Activated CD8-positive, alpha-beta memory T cell treated with anti-CD3 and anti-CD28 coated beads, Interleukin-2, amount 50 U/mL, for 48 hours (primary cell): ENCODE results near the gene KRT6C.
"Not testable (repeated sequence)": the region's sequence is repeated elsewhere in the genome, so short reads cannot be mapped to it uniquely, and the experiment has no call there.

Experiments used
- DNase-seq: peaks from one replicate; pipeline ENCODE4 v3.0.0-alpha.2; 2020

Gene KRT6C

GRCh38 chr12:52499806-52500560, 26.4 kb upstream of the KRT6C start:
- DNase-seq: no peak

GRCh38 chr12:52498946-52499345, 25.3 kb upstream of the KRT6C start:
- DNase-seq: no peak

GRCh38 chr12:52497975-52498374, 24.4 kb upstream of the KRT6C start:
- DNase-seq: no peak

- DNase-seq: no peak
Observed at GRCh38 chr12:52496590-52497071, 23.0 kb upstream of the KRT6C start.

GRCh38 chr12:52496054-52496453, 22.4 kb upstream of the KRT6C start:
- DNase-seq: no peak

GRCh38 chr12:52495389-52495788, 21.8 kb upstream of the KRT6C start:
- no peak for DNase-seq

GRCh38 chr12:52494518-52494917, 20.9 kb upstream of the KRT6C start:
- no peak for DNase-seq

- no peak for DNase-seq
Observed at GRCh38 chr12:52494100-52494499, 20.5 kb upstream of the KRT6C start.

GRCh38 chr12:52493172-52493571, 19.6 kb upstream of the KRT6C start, which contains the start of gene KRT6A:
KRT6A (minus strand) TSS chr12:52493257; CDS start chr12:52493188, 69 bp downstream.
- no peak for DNase-seq

GRCh38 chr12:52492405-52492804, 18.8 kb upstream of the KRT6C start:
- not testable (repeated sequence) for DNase-seq

GRCh38 chr12:52491495-52491894, 17.9 kb upstream of the KRT6C start:
- DNase-seq: not testable (repeated sequence)

GRCh38 chr12:52488736-52489135, 15.1 kb upstream of the KRT6C start:
- no peak for DNase-seq

GRCh38 chr12:52487744-52488443, 14.3 kb upstream of the KRT6C start:
- not testable (repeated sequence) for DNase-seq

- no peak for DNase-seq
Observed at GRCh38 chr12:52487211-52487610, 13.6 kb upstream of the KRT6C start.

GRCh38 chr12:52486166-52487105, 12.8 kb upstream of the KRT6C start:
- DNase-seq: no peak

GRCh38 chr12:52480073-52480472, 6.5 kb upstream of the KRT6C start:
- no peak for DNase-seq

- DNase-seq: no peak
Observed at GRCh38 chr12:52477651-52478050, 4.0 kb upstream of the KRT6C start.

- DNase-seq: no peak
Observed at GRCh38 chr12:52474212-52474611, 607 bp upstream of the KRT6C start.

GRCh38 chr12:52469853-52470252, 3.8 kb downstream of the KRT6C start:
- no peak for DNase-seq

GRCh38 chr12:52464897-52465296, 8.7 kb downstream of the KRT6C start:
- DNase-seq: no peak

GRCh38 chr12:52461693-52462092, 11.9 kb downstream of the KRT6C start:
- DNase-seq: no peak

- DNase-seq: no peak
Observed at GRCh38 chr12:52458861-52459260, 14.7 kb downstream of the KRT6C start.

- no peak for DNase-seq
Observed at GRCh38 chr12:52455821-52456220, 17.8 kb downstream of the KRT6C start.
